SIG-M5 treated with dmso at 0.1 percent for 504 hours (cell line): Measurements from ENCODE around the gene SLC12A7.

ENCODE experiments used
- DNase-seq: peaks from one replicate; lab custom pipeline; 2025; ENCODE audit not compliant: unreplicated experiment; lab: John Stamatoyannopoulos, UW

The SLC12A7 gene

GRCh38 chr5:1141834-1142233, 30.0 kb upstream of the SLC12A7 start:
- DNase-seq: no peak

DNA sequence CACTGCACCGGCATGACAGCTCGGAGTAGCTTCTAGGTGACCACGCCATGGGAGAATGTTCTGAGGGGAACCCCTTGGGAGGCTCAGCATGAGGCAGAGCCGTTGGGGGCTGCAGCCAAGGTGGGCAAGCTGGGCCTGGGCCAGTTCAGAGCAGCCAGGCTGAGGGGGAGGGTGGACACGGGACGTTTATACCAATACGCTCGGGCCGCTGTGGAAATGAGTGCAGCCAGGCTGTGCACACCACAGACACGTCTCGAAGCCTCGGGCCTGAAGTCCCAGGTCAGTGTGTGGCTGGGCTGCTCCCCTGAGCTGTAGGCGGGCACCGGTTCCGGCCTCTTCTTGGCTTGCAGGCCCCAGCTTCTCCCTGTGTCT, 28.9 kb upstream of the SLC12A7 start:
- DNase-seq: no peak

DNA sequence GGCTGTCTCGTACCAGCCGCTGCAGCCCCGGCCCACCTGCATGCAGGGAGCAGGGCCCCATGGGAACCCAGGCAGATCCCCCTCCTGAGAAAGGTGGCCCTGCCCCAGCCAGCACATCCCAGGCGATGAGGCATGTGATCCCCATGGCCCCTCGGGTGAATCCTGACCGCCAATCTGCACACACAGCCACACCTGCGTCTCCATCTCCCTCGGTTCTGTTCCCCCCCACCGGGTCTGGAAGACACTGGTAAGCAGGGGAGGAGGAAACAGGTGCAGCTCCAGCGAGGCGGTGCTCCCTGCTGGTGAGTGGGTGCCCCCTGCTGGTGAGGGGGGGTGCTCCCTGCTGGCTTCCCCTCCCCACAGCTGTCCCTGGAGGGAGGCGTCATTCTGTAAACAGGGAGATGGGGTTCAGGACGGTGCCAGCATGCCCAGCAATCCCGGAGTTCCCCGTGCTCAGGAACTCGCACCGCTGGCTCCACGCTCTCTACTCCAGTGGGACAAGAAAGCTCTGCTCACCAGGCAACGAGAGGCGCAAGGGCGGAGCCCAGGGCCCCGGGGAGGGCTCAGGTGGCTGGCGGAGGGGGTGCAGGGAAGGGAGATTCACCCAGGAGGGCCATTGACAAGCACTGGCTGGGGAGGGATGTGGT, 28.4 kb upstream of the SLC12A7 start:
- DNase-seq: peak; percentile 43

- DNase-seq: no peak
Measured at GRCh38 chr5:1139331-1140170, 27.7 kb upstream of the SLC12A7 start.

DNA sequence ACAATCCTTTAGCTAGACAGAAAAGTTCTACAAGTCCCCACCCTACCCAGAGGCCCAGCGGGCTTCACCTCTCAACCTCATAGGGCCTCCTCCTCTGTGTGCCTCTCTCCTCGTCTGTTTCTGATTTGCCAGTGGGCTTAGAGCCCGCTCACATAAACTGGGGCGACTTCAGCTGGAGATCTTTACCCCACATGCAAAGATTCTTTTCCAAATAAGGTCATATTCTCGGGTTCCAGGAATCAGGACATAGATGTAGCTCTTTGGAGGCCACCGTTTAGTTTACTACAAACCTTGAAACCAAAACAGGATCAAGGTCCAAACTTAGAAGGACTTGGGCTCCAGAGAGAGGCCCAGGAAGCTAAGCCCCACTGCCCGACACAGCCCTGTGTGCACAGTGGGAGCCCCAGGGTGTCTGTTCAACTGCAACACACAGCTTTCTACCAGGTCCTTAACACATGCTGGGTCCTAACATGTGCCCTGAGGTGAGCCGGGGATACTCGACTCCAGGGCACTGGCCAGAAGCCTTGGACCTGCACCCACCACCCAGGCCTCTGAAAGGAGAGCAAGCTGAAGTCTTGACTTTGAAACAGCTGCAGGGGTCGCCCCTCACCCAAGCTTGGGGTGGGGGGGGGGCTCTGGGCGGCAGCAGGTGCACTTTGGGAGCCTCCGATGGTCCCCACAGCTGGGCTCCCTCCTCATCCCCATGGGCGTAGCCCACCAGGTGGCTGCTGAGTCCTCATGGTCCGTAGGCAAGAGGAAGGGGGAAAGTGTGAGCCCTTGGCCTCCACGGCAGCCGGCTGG, 26.8 kb upstream of the SLC12A7 start:
- no peak for DNase-seq

- DNase-seq: no peak
Measured at GRCh38 chr5:1137567-1138444, 25.9 kb upstream of the SLC12A7 start.

GRCh38 chr5:1136814-1137213, 25.0 kb upstream of the SLC12A7 start:
- no peak for DNase-seq

- DNase-seq: no peak
Measured at GRCh38 chr5:1135696-1136525, 24.0 kb upstream of the SLC12A7 start.

DNA sequence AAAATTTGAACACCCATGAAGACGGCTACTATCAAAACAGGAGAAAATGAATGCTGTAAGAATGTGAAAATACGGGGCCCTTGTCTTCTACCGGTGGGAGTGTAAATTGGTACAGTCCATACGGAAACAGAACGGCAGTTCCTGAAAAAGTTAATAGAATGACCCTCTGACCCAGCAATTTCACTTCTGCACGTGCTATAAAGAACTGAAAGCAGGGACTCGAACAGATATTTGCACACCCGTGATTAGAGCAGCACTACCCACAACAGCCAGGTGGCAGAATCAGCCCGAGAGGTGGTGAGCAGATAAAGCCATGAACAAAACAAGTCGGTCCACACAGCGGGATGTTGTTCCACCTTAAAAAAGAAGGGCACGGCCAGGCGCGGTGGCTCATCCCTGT, 22.6 kb upstream of the SLC12A7 start:
- DNase-seq: peak; percentile 28

DNA sequence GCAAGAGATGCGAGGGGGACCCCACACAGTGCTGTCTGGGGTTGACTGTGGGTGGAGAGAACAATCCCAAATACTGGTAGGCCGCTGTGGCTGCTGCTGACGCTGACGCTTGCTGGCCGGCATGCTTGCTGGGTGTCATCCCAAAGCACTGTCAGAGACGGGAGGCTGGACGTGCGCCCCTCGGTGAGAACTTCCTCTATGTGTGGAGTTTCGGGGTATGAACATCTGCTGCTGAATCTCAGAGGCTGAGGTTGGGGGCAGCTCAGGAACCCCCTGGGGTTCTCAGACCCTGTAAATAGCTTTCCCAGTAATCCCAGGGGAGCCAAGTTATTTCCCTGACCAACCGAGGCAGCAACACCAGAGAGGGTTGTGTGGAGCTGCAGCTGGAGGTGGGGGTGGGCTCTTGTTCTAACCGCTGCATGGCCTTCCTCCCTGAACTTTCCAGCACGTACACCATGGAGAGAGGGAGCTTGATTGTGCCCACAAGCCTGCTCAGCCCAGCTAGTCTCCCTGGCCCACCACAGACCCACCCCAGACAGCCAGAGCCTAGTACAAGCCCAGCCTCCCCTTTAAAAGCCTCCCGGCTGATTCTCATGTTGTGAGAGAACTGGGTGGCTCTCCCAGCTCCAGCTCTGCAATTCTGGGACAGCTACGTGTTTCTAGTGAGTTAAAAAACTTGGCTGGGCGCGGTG, 21.8 kb upstream of the SLC12A7 start:
- no peak for DNase-seq

DNA sequence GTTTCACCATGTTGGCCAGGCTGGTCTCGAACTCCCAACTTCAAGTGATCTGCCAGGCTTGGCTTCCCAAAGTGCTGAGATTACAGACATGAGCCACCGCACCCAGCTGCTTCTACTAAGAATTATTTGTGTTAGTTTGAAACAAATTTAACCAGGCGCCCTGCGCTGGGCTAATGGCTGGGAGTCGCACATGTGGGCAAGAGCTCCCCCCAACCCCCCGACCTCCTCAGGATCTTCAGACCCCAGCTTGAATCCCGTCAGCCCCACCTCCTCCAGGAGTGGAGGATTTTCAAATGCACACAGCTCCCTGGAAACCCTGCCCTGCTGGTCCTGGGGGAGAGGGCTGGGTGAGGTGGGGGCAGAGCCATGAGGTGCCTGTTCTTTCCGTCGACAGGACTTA, 21.2 kb upstream of the SLC12A7 start:
- no peak for DNase-seq

GRCh38 chr5:1132570-1132969, 20.7 kb upstream of the SLC12A7 start:
- no peak for DNase-seq

GRCh38 chr5:1131726-1132125, 19.9 kb upstream of the SLC12A7 start:
- no peak for DNase-seq

GRCh38 chr5:1131191-1131621, 19.3 kb upstream of the SLC12A7 start:
- no peak for DNase-seq

GRCh38 chr5:1130218-1130946, 18.5 kb upstream of the SLC12A7 start:
- DNase-seq: no peak

DNA sequence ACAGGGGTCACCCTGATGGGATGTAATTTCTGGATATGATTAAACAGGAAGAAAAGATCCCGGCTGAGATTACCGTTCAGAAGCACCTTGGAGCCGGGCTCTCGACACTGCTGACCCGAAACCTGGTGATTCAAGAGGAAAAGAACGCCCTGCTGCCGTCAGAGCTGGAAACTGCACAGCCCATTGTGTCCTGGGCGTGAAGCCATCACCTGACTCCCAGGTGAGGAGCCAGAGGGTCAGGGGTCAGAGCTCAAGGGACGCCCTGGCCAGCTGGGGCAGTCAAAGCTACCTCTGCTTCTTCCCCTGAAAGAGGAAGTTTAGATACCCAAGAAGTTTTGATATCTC, 17.8 kb upstream of the SLC12A7 start:
- peak; percentile 35 for DNase-seq

- no peak for DNase-seq
Measured at GRCh38 chr5:1128977-1129710, 17.3 kb upstream of the SLC12A7 start.
